HFFc6 (cell line): ENCODE results near the gene FYN. TPM values are rescaled to one million over a fixed set of nuclear protein-coding genes. Genes with fewer than 3 reads are reported as not detected.
"Not testable (repeated sequence)": the region's sequence is repeated elsewhere in the genome, so short reads cannot be mapped to it uniquely, and the experiment has no call there.

ENCODE experiments used
- DNase-seq: peaks from one replicate; pipeline ENCODE4 v3.0.0-alpha.2; 2018
- H3K27ac Mint-ChIP-seq: 2 replicates; pipeline ENCODE4 v1.8.0; 2020; ENCODE audit warnings: mild to moderate bottlenecking, mixed read lengths
- H3K27me3 Mint-ChIP-seq: 2 replicates; pipeline ENCODE4 v1.8.0; 2021; ENCODE audit warnings: mild to moderate bottlenecking, moderate library complexity, mixed read lengths; ENCODE audit not compliant: insufficient read depth
- H3K36me3 Mint-ChIP-seq: 2 replicates; pipeline ENCODE4 v1.8.0; 2021; ENCODE audit warnings: low read depth, mixed read lengths
- H3K4me1 Mint-ChIP-seq: 2 replicates; pipeline ENCODE4 v1.8.0; 2020; ENCODE audit warnings: low read depth, mixed read lengths
- H3K4me3 Mint-ChIP-seq: 2 replicates; pipeline ENCODE4 v1.8.0; 2020; ENCODE audit warnings: mild to moderate bottlenecking, moderate library complexity, mixed read lengths
- H3K9me3 Mint-ChIP-seq: 2 replicates; pipeline ENCODE4 v1.8.0; 2020; ENCODE audit warnings: mild to moderate bottlenecking, mixed read lengths
- total RNA-seq, 6 experiments: library from RNA; stranded (reverse); fragmentation: NEBNext Ultra II Directional; extraction: Animal tissue kit (Norgen Biotek cat#: 25700); gene quantifications; 2 replicates in 1 of 6; 3 replicates in 5 of 6; pipeline ENCODE4 v1.2.3, GENCODE V29; 2021
- TF ChIP-seq, protein P1 (sequence below): fragments of 200-600 bp; sonication (generic); IDR thresholded peaks from 2 replicates; pipeline ENCODE4 v1.5.0; 2021; ENCODE audit warnings: antibody characterized with exemption, mild to moderate bottlenecking

Gene FYN
- total RNA-seq, 6 experiments from 2014 or later: 41.5 to 59.9 (median 49.7) TPM

DNA sequence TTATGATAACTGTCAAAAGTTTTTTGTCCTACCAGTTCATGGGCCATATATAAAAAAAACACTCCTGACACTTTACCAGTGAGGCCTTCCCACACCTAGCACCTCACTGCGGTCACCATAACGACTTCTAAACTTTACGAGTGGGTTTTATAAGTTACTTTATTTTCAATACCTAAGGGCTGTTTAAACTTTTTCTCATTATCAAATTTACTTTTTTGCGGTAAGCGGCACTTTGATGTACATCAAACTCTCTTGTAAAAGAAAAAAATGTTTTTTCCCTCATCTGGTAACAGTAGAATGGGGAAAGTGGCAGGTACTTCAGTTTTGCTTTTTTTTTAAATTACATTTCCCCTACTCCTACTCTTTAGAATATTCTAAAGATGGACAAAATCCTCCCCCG is 36.2 kb downstream of the FYN start:
- Mint-ChIP-seq H3K9me3 (no peaks in the 10 kb centered on the region), H3K27ac (no peak overlapping the region), H3K36me3 (no peaks in the 10 kb centered on the region; the same call in 1 of the 2 replicates), H3K4me1 (peaks cover 33% of the 10 kb centered on the region), H3K4me3 (no peak overlapping the region), H3K27me3 (no peaks in the 10 kb centered on the region)
- TF ChIP-seq, protein P1, sequence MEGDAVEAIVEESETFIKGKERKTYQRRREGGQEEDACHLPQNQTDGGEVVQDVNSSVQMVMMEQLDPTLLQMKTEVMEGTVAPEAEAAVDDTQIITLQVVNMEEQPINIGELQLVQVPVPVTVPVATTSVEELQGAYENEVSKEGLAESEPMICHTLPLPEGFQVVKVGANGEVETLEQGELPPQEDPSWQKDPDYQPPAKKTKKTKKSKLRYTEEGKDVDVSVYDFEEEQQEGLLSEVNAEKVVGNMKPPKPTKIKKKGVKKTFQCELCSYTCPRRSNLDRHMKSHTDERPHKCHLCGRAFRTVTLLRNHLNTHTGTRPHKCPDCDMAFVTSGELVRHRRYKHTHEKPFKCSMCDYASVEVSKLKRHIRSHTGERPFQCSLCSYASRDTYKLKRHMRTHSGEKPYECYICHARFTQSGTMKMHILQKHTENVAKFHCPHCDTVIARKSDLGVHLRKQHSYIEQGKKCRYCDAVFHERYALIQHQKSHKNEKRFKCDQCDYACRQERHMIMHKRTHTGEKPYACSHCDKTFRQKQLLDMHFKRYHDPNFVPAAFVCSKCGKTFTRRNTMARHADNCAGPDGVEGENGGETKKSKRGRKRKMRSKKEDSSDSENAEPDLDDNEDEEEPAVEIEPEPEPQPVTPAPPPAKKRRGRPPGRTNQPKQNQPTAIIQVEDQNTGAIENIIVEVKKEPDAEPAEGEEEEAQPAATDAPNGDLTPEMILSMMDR: no peak
- DNase-seq: no peak

DNA sequence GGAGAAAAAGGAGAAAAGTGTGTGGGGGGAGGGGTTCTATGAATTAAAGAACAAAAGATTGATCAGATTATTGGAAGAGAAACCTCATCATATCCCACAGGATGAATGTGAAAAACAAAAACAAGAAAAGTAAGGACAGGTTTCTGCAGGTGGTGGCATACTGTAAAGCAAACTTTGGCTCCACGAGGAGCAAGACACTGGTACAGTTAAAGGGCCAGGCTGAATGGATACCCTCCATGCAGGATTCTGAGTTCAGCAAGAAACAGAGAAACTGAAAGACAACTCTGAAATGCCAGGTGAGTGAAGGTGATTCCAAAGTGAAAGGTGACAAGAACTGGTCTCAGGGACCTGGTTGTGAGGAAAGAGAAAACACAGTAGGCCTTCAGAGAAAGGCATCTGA is 37.4 kb downstream of the FYN start:
- Mint-ChIP-seq H3K4me1 (peaks cover 33% of the 10 kb centered on the region), H3K36me3 (no peaks in the 10 kb centered on the region; the same call in 1 of the 2 replicates), H3K9me3 (no peaks in the 10 kb centered on the region), H3K27ac (no peak overlapping the region), H3K27me3 (no peaks in the 10 kb centered on the region), H3K4me3 (no peak overlapping the region)
- TF ChIP-seq, protein P1: no peak
- DNase-seq: no peak

DNA sequence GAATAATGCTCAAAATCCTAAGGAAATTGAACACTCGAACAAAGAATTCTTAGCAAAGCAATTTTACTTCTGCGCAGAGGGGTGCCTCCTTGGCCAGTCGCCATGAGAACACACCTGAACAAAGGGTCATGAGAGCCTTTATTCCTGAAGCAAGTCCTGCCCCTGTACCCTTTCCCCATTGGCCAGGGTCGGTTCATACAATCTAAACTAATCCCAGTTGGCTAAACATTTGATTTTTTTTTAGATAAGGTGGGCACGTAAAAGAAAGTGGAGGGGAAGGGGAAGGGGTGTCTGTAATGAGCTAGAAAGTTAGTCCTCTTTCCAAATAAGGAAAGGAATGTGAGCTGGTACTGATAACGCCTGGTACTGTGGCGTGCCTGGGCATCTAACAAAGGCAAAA is 37.9 kb downstream of the FYN start:
- H3K4me3 Mint-ChIP-seq, H3K9me3 Mint-ChIP-seq, H3K36me3 Mint-ChIP-seq, DNase-seq, H3K27me3 Mint-ChIP-seq, H3K27ac Mint-ChIP-seq: not testable (repeated sequence)
- H3K4me1 Mint-ChIP-seq: peaks cover 37% of the 10 kb centered on the region

DNA sequence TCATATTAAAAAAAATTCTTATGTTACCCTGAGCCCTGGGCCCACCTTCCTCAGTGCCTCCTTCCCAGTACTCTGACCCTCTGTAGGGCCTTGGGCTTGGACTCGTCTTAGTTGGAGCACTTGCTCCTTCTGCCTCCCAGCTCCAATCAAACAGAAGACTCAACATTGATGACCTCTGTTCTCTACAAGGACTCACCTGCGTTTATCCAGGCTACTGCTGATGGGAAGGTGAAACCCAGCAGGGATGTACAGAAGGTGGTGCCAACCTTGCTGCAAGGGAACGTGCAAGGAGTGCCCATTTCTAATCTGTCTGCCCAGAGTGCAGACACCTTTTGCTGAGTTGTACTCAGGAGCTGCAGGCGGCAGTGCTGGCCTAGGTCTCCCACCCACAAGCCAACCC is 38.9 kb downstream of the FYN start:
- H3K27ac Mint-ChIP-seq: no peak overlapping the region

DNA sequence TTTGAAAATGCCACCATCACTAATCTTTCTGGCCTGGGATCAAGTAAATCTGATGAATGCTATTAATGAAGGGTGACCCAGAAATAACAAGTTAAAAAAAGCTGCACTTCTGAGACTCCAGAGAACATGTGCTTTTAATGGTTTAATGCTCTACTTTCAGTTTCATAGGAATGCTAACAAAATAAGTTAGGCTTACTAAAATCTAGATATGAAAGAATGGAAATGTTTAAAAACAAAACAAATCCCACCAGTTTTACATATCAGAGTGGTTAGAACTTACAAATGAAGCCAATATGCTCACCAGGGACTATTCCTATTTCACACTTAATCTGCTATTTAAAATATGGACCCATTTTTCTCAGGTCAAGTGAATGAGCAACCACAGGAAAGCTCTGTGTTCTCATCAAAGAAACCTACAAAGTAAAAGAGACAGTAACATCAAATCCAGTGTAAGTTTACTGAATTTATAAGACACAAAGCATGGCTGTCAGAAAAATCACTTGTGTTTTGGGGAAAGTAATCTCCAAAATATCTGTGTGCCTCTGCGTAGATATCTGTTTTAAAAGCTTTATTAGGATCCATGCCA is 40.3 kb downstream of the FYN start:
- peaks cover 45% of the 10 kb centered on the region for H3K4me1 Mint-ChIP-seq
- TF ChIP-seq, protein P1: no peak
- no peaks in the 10 kb centered on the region for H3K9me3 Mint-ChIP-seq
- peak overlapping the region; percentile 81 for H3K4me3 Mint-ChIP-seq
- no peaks in the 10 kb centered on the region; the same call in 1 of the 2 replicates for H3K36me3 Mint-ChIP-seq
- no peaks in the 10 kb centered on the region for H3K27me3 Mint-ChIP-seq
- DNase-seq: no peak
- peak overlapping the region; percentile 48; the same call in 1 of the 2 replicates for H3K27ac Mint-ChIP-seq

More for the DNA sequence above, 38.9 kb downstream of the FYN start:
- no peaks in the 10 kb centered on the region for H3K27me3 Mint-ChIP-seq
- H3K36me3 Mint-ChIP-seq: no peaks in the 10 kb centered on the region; the same call in 1 of the 2 replicates
- TF ChIP-seq, protein P1: no peak
- H3K4me1 Mint-ChIP-seq: peaks cover 47% of the 10 kb centered on the region
- no peaks in the 10 kb centered on the region for H3K9me3 Mint-ChIP-seq
- DNase-seq: no peak
- no peak overlapping the region for H3K4me3 Mint-ChIP-seq

DNA sequence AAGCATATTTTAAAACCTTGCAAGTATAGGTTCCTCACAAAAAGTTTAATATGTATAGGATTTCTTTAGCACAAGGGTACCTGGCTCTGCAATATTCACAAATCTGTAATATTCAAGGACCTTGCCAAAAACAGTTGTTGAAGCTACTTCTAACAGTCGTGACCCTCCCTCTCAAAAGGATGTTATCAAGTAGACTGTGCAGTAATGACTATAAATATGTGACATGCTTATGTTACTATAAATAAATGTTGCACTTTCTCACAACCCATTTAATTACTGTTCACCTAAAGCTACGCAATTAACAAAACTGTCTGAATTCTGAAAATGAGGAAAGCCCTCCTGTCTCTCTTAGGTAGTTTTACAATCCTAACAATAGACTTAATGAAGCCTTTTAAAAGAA is 41.8 kb downstream of the FYN start:
- TF ChIP-seq, protein P1: no peak
- Mint-ChIP-seq H3K27ac (no peak overlapping the region), H3K27me3 (no peaks in the 10 kb centered on the region), H3K4me1 (peaks cover 50% of the 10 kb centered on the region), H3K4me3 (no peak overlapping the region), H3K36me3 (no peaks in the 10 kb centered on the region; the same call in 1 of the 2 replicates), H3K9me3 (no peaks in the 10 kb centered on the region)
- no peak for DNase-seq
